Endometrium (tissue), 2 donors: ENCODE measurements around the gene SLC7A6.

Experiments
- FAIRE-seq: peaks from 2 replicates; lab custom pipeline; 2012; peaks lifted over from hg19 to GRCh38; lab: Jason Lieb, UNC
- donor health status: control.
- donor health status: control.

SLC7A6 gene

GRCh38 chr16:68235108-68235886 is 29.0 kb upstream of the SLC7A6 start:
- FAIRE-seq = no peak

- FAIRE-seq = no peak
These were observed 28.5 kb upstream of the SLC7A6 start, which contains the start of gene ESRP2 for GRCh38 chr16:68235887-68236136. ESRP2 (minus strand) TSS chr16:68236127; CDS start chr16:68236045, 82 bp downstream.

GRCh38 chr16:68236137-68236825 is 28.0 kb upstream of the SLC7A6 start:
- FAIRE-seq = no peak

- FAIRE-seq = no peak
These were observed 27.5 kb upstream of the SLC7A6 start for GRCh38 chr16:68236826-68237242.

GRCh38 chr16:68237243-68238028 is 26.9 kb upstream of the SLC7A6 start:
- peak; percentile 97 for FAIRE-seq

GRCh38 chr16:68238029-68238345 is 26.3 kb upstream of the SLC7A6 start:
- no peak for FAIRE-seq

GRCh38 chr16:68242085-68242484 is 22.2 kb upstream of the SLC7A6 start:
- FAIRE-seq = no peak

GRCh38 chr16:68242926-68243858 is 21.1 kb upstream of the SLC7A6 start:
- no peak for FAIRE-seq

GRCh38 chr16:68244481-68244902 is 19.8 kb upstream of the SLC7A6 start:
- FAIRE-seq = no peak

GRCh38 chr16:68244903-68245853 is 19.1 kb upstream of the SLC7A6 start, which contains the start of gene PLA2G15:
PLA2G15 (plus strand) TSS chr16:68245373; CDS start chr16:68245427, 54 bp downstream.
- FAIRE-seq = no peak

- FAIRE-seq = no peak
These were observed 18.2 kb upstream of the SLC7A6 start for GRCh38 chr16:68246121-68246520.

- no peak for FAIRE-seq
These were observed 17.7 kb upstream of the SLC7A6 start for GRCh38 chr16:68246666-68247065.

GRCh38 chr16:68247400-68247799 is 16.9 kb upstream of the SLC7A6 start:
- FAIRE-seq = no peak

GRCh38 chr16:68247932-68248331 is 16.4 kb upstream of the SLC7A6 start:
- FAIRE-seq = no peak

- FAIRE-seq = no peak
These were observed 15.0 kb upstream of the SLC7A6 start for GRCh38 chr16:68249371-68249770.

- no peak for FAIRE-seq
These were observed 13.4 kb upstream of the SLC7A6 start for GRCh38 chr16:68250951-68251350.

- no peak for FAIRE-seq
These were observed 12.5 kb upstream of the SLC7A6 start for GRCh38 chr16:68251832-68252231.

- no peak for FAIRE-seq
These were observed 11.9 kb upstream of the SLC7A6 start for GRCh38 chr16:68252383-68252782.

- FAIRE-seq = no peak
These were observed 10.6 kb upstream of the SLC7A6 start for GRCh38 chr16:68253721-68254120.

GRCh38 chr16:68255712-68256111 is 8.6 kb upstream of the SLC7A6 start:
- FAIRE-seq = no peak
